Measurements from ENCODE around the gene LAMB4. TPM values are rescaled to one million over a fixed set of nuclear protein-coding genes. Genes with fewer than 3 reads are reported as not detected.

LAMB4 gene
- total RNA-seq, 2 experiments from 2014 or later = 0.08 to 0.11 TPM

- ATAC-seq (ENCODE audit: poor library complexity) (no peak), DNase-seq (no peak)
- no peaks in the 10 kb centered on the region for H3K9me3 ChIP-seq (ENCODE audit: control insufficient read depth in 1 of 2, insufficient read depth in 1 of 2, low read length in 2 of 2)
- Mint-ChIP-seq H3K27ac (peak overlapping the region; percentile 75), H3K4me3 (no peak overlapping the region), H3K27me3 (no peaks in the 10 kb centered on the region), H3K4me1 (ENCODE audit: low read depth) (peaks cover 17% of the 10 kb centered on the region), H3K9me3 (no peaks in the 10 kb centered on the region), H3K36me3 (ENCODE audit: low read depth) (no peaks in the 10 kb centered on the region)
- no peak overlapping the region for H3K27ac ChIP-seq (ENCODE audit: low read depth in 1 of 2, low read length in 2 of 2)
- no peak overlapping the region for H3K4me3 ChIP-seq (ENCODE audit: low read length)
- H3K27me3 ChIP-seq (ENCODE audit: control insufficient read depth in 1 of 2, insufficient read depth in 2 of 2, low read length in 2 of 2) = no peaks in the 10 kb centered on the region
- ChIA-PET CTCF (no interaction called here), POLR2A (interaction anchor here (1.2 kb wide), 1 partner anchor 10 kb away, joined by 3 read pairs; no protein-coding TSS in a partner anchor)
- no peaks in the 10 kb centered on the region for H3K36me3 ChIP-seq (ENCODE audit: insufficient read depth, low read length)
- intact Hi-C loops (cut with DNase I, micrococcal nuclease) = loop anchor here in 1 of 2 experiments (10.0 kb wide), 1 partner anchor 1331 kb away; no protein-coding TSS in a partner anchor
- TF ChIP-seq CTCF (IDR thresholded peaks at IDR 0.05) = no peak
- peaks cover 8% of the 10 kb centered on the region for H3K4me1 ChIP-seq (ENCODE audit: insufficient read depth, low read length)
These were observed 6.1 kb upstream of the LAMB4 start for GRCh38 chr7:108136191-108136688.

DNA sequence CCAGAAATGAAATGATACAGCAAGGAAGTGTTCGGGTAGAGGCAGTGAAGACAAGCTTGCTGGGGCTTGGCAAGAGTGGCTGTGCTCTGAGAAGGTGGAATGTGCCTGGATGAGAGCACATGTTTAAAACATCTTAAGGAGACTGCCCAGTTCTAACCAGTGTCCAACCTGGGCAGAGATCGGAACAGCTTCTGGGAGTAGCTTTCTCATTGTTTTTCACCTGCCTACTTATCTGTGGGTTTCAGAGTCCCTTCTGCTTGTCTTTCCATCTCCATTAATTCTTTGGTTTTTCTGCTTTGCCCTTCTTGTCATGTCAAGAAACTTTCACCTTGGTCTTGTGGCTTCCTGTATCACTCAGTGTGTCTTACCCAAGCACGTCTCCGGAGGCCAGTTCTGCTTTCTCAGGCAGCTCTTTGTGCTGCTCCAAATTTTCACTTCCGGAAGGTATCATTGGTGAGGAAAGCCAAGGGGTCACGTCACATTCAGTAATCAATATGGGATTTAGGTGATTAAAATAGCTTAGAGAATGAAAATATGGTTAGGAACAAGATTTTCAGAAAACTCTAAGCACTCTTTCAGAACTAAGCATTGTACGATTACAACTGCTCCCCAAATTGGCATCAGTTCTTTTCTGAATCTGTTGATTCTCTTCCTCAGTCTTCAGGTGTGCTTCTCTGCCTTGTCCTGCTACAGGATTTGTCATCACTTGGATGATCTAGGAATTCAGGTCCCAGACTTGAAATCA lies 5.5 kb upstream of the LAMB4 start:
- DNase-seq = peak in 4 of 14 experiments; percentile 5 to 40 (median 35)
- H3K27ac Mint-ChIP-seq = peak overlapping the region; percentile 75
- ATAC-seq (ENCODE audit: poor library complexity) = peak; percentile 51
- Histone ChIP-seq H3K4me1 (ENCODE audit: insufficient read depth, low read length) (peaks cover 8% of the 10 kb centered on the region), H3K27ac (ENCODE audit: low read depth in 1 of 2, low read length in 2 of 2) (no peak overlapping the region), H3K4me3 (ENCODE audit: low read length) (no peak overlapping the region), H3K36me3 (ENCODE audit: insufficient read depth, low read length) (no peaks in the 10 kb centered on the region), H3K9me3 (ENCODE audit: control insufficient read depth in 1 of 2, insufficient read depth in 1 of 2, low read length in 2 of 2) (no peaks in the 10 kb centered on the region), H3K27me3 (ENCODE audit: control insufficient read depth in 1 of 2, insufficient read depth in 2 of 2, low read length in 2 of 2) (no peaks in the 10 kb centered on the region)
- TF ChIP-seq CTCF (IDR thresholded peaks at IDR 0.05) = no peak
- intact Hi-C loops (cut with DNase I, micrococcal nuclease) = loop anchor here in 1 of 2 experiments (10.0 kb wide), 1 partner anchor 1331 kb away; no protein-coding TSS in a partner anchor
- no peaks in the 10 kb centered on the region for H3K27me3 Mint-ChIP-seq
- no peaks in the 10 kb centered on the region for H3K36me3 Mint-ChIP-seq (ENCODE audit: low read depth)
- H3K9me3 Mint-ChIP-seq = no peaks in the 10 kb centered on the region
- ChIA-PET CTCF (no interaction called here), POLR2A (interaction anchor here (1.2 kb wide), 1 partner anchor 11 kb away, joined by 3 read pairs; no protein-coding TSS in a partner anchor)
- peak overlapping the region; percentile 12 for H3K4me3 Mint-ChIP-seq
- peaks cover 17% of the 10 kb centered on the region for H3K4me1 Mint-ChIP-seq (ENCODE audit: low read depth)

DNA sequence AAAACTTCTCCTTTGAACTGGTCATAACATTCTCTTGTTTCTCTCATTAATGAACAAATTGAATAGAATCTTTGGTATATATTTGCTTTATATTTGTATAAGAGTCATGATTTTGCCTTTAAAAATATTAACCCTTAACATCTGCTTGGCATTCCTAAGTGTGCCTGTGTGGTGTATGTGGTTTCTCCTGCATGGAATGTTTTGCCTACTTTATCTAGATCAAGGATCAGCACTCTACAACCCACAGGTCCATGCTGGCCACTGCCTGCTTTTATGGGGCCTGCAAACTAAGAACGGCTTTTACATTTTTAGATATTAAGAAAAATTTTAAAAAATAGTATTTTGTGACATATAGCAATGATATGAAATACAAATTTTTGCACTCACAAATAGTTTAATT lies 4.3 kb upstream of the LAMB4 start:
- Mint-ChIP-seq H3K27ac (no peak overlapping the region), H3K4me1 (ENCODE audit: low read depth) (peaks cover 17% of the 10 kb centered on the region), H3K27me3 (no peaks in the 10 kb centered on the region), H3K36me3 (ENCODE audit: low read depth) (no peaks in the 10 kb centered on the region), H3K9me3 (no peaks in the 10 kb centered on the region), H3K4me3 (no peak overlapping the region)
- Histone ChIP-seq H3K4me1 (ENCODE audit: insufficient read depth, low read length) (peaks cover 8% of the 10 kb centered on the region), H3K4me3 (ENCODE audit: low read length) (no peak overlapping the region), H3K36me3 (ENCODE audit: insufficient read depth, low read length) (no peaks in the 10 kb centered on the region), H3K27me3 (ENCODE audit: control insufficient read depth in 1 of 2, insufficient read depth in 2 of 2, low read length in 2 of 2) (no peaks in the 10 kb centered on the region), H3K9me3 (ENCODE audit: control insufficient read depth in 1 of 2, insufficient read depth in 1 of 2, low read length in 2 of 2) (no peaks in the 10 kb centered on the region), H3K27ac (ENCODE audit: low read depth in 1 of 2, low read length in 2 of 2) (no peak overlapping the region)
- no peak for TF ChIP-seq CTCF (IDR thresholded peaks at IDR 0.05)
- intact Hi-C loops (cut with DNase I, micrococcal nuclease) = loop anchor here in 1 of 2 experiments (10.0 kb wide), 1 partner anchor 1330 kb away; no protein-coding TSS in a partner anchor
- ChIA-PET POLR2A (no interaction called here), CTCF (no interaction called here)
- DNase-seq (no peak), ATAC-seq (ENCODE audit: poor library complexity) (no peak)
